SK-N-SH treated with all-trans-retinoic acid at 6 μM for 48 hours (cell line): ENCODE results near the gene GDI2.

Experiments
- ATAC-seq: fragments of 200-7000 bp; cut with Tn5 transposase; 3 replicates; pipeline ENCODE4 v1.9.1; 2020; ENCODE audit warnings: mild to moderate bottlenecking, moderate library complexity
- ARNTL ChIP-seq: fragments of 450-650 bp; formaldehyde crosslinking; IDR thresholded peaks from 2 replicates; pipeline ENCODE4 v1.5.0; 2020; ENCODE audit warnings: low read depth, mild to moderate bottlenecking, moderate library complexity, borderline replicate concordance
- CSDC2 ChIP-seq: fragments of 250-450 bp; sonication (Bioruptor Pico); IDR thresholded peaks from 2 replicates; pipeline ENCODE4 v1.5.0; 2020; ENCODE audit warnings: mild to moderate bottlenecking, moderate library complexity
- ESRRG ChIP-seq: fragments of 250-450 bp; sonication (Bioruptor Pico); IDR thresholded peaks from 2 replicates; pipeline ENCODE4 v1.6.1; 2021; ENCODE audit warnings: mild to moderate bottlenecking
- GLIS3 ChIP-seq: fragments of 250-450 bp; sonication (Bioruptor Pico); IDR thresholded peaks from 2 replicates; pipeline ENCODE4 v1.5.0; 2020; ENCODE audit warnings: mild to moderate bottlenecking, moderate library complexity
- OSR1 ChIP-seq: fragments of 250-450 bp; sonication (Bioruptor Pico); IDR thresholded peaks from 2 replicates; pipeline ENCODE4 v1.8.0; 2022; ENCODE audit warnings: moderate library complexity, mild to moderate bottlenecking, inconsistent platforms
- PPARA ChIP-seq: fragments of 250-450 bp; sonication (Bioruptor Pico); IDR thresholded peaks from 2 replicates; pipeline ENCODE4 v1.5.0; 2020; ENCODE audit warnings: mild to moderate bottlenecking, borderline replicate concordance
- RARB ChIP-seq: fragments of 250-450 bp; sonication (Bioruptor Pico); IDR thresholded peaks from 2 replicates; pipeline ENCODE4 v1.8.0; 2021; ENCODE audit warnings: mild to moderate bottlenecking, moderate library complexity
- SNAI2 ChIP-seq: fragments of 250-450 bp; sonication (Bioruptor Pico); IDR thresholded peaks from 2 replicates; pipeline ENCODE4 v1.5.0; 2020; ENCODE audit warnings: mild to moderate bottlenecking, moderate library complexity
- TCF4 ChIP-seq: fragments of 250-450 bp; sonication (Bioruptor Pico); IDR thresholded peaks from 2 replicates; pipeline ENCODE4 v1.8.0; 2021; ENCODE audit warnings: mild to moderate bottlenecking, moderate library complexity, borderline replicate concordance
- TOX ChIP-seq: fragments of 250-450 bp; sonication (Bioruptor Pico); IDR thresholded peaks from 2 replicates; pipeline ENCODE4 v1.8.0; 2021; ENCODE audit warnings: mild to moderate bottlenecking, moderate library complexity, borderline replicate concordance
- TSHZ2 ChIP-seq: fragments of 250-450 bp; sonication (Bioruptor Pico); IDR thresholded peaks from 2 replicates; pipeline ENCODE4 v1.5.0; 2020; ENCODE audit warnings: mild to moderate bottlenecking, moderate library complexity
- ZC3H10 ChIP-seq: fragments of 250-450 bp; sonication (Bioruptor Pico); IDR thresholded peaks from 2 replicates; pipeline ENCODE4 v1.5.1; 2021; ENCODE audit warnings: mild to moderate bottlenecking, moderate library complexity
- ZFP3 ChIP-seq: fragments of 250-450 bp; sonication (Bioruptor Pico); IDR thresholded peaks from 2 replicates; pipeline ENCODE4 v1.5.0; 2020; ENCODE audit warnings: mild to moderate bottlenecking, moderate library complexity
- ZNF565 ChIP-seq: fragments of 450-650 bp; formaldehyde crosslinking; conservative IDR thresholded peaks from 2 replicates; pipeline ENCODE4 v1.5.0; 2020; ENCODE audit warnings: low read depth, mild to moderate bottlenecking, moderate library complexity
- ZNF70 ChIP-seq: fragments of 450-650 bp; formaldehyde crosslinking; IDR thresholded peaks from 2 replicates; pipeline ENCODE4 v1.5.0; 2020; ENCODE audit warnings: mild to moderate bottlenecking, moderate library complexity
- ZNF8 ChIP-seq: fragments of 450-650 bp; formaldehyde crosslinking; IDR thresholded peaks from 2 replicates; pipeline ENCODE4 v1.5.0; 2020; ENCODE audit warnings: mild to moderate bottlenecking, moderate library complexity
- TF ChIP-seq, protein P1 (sequence below): fragments of 250-450 bp; sonication (Bioruptor Pico); IDR thresholded peaks from 2 replicates; pipeline ENCODE4 v1.8.0; 2020; ENCODE audit warnings: mild to moderate bottlenecking, moderate library complexity, borderline replicate concordance
- TF ChIP-seq, protein P2 (sequence below): fragments of 250-450 bp; sonication (Bioruptor Pico); IDR thresholded peaks from 2 replicates; pipeline ENCODE4 v1.5.1; 2020; ENCODE audit warnings: low read depth, mild to moderate bottlenecking, moderate library complexity
- TF ChIP-seq, protein P3 (sequence below): fragments of 250-450 bp; sonication (Bioruptor Pico); IDR thresholded peaks from 2 replicates; pipeline ENCODE4 v1.8.0; 2021; ENCODE audit warnings: low read depth, mild to moderate bottlenecking, moderate library complexity, borderline replicate concordance

GDI2 gene

GRCh38 chr10:5776881-5777197, 36.4 kb downstream of the GDI2 start (continued):
- TF ChIP-seq, protein P1, sequence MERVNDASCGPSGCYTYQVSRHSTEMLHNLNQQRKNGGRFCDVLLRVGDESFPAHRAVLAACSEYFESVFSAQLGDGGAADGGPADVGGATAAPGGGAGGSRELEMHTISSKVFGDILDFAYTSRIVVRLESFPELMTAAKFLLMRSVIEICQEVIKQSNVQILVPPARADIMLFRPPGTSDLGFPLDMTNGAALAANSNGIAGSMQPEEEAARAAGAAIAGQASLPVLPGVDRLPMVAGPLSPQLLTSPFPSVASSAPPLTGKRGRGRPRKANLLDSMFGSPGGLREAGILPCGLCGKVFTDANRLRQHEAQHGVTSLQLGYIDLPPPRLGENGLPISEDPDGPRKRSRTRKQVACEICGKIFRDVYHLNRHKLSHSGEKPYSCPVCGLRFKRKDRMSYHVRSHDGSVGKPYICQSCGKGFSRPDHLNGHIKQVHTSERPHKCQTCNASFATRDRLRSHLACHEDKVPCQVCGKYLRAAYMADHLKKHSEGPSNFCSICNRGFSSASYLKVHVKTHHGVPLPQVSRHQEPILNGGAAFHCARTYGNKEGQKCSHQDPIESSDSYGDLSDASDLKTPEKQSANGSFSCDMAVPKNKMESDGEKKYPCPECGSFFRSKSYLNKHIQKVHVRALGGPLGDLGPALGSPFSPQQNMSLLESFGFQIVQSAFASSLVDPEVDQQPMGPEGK (CRISPR knock-in tag): no peak
- TF ChIP-seq ZFP3 (CRISPR knock-in tag) (no peak), ARNTL (CRISPR knock-in tag) (no peak)

GRCh38 chr10:5776136-5776880, 36.9 kb downstream of the GDI2 start:
- TF ChIP-seq ZC3H10 (CRISPR knock-in tag) (no peak), TOX (CRISPR knock-in tag) (no peak), SNAI2 (CRISPR knock-in tag) (no peak), CSDC2 (CRISPR knock-in tag) (no peak), ZNF70 (CRISPR knock-in tag) (no peak), OSR1 (CRISPR knock-in tag) (no peak), GLIS3 (no peak), ESRRG (CRISPR knock-in tag) (no peak), ZNF565 (CRISPR knock-in tag) (no peak), ZFP3 (CRISPR knock-in tag) (no peak), PPARA (CRISPR knock-in tag) (no peak), RARB (no peak), TCF4 (CRISPR knock-in tag) (no peak), ZNF8 (CRISPR knock-in tag) (no peak)
- TF ChIP-seq, protein P2, sequence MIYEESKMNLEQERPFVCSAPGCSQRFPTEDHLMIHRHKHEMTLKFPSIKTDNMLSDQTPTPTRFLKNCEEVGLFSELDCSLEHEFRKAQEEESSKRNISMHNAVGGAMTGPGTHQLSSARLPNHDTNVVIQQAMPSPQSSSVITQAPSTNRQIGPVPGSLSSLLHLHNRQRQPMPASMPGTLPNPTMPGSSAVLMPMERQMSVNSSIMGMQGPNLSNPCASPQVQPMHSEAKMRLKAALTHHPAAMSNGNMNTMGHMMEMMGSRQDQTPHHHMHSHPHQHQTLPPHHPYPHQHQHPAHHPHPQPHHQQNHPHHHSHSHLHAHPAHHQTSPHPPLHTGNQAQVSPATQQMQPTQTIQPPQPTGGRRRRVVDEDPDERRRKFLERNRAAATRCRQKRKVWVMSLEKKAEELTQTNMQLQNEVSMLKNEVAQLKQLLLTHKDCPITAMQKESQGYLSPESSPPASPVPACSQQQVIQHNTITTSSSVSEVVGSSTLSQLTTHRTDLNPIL (CRISPR knock-in tag): no peak
- TF ChIP-seq, protein P3, sequence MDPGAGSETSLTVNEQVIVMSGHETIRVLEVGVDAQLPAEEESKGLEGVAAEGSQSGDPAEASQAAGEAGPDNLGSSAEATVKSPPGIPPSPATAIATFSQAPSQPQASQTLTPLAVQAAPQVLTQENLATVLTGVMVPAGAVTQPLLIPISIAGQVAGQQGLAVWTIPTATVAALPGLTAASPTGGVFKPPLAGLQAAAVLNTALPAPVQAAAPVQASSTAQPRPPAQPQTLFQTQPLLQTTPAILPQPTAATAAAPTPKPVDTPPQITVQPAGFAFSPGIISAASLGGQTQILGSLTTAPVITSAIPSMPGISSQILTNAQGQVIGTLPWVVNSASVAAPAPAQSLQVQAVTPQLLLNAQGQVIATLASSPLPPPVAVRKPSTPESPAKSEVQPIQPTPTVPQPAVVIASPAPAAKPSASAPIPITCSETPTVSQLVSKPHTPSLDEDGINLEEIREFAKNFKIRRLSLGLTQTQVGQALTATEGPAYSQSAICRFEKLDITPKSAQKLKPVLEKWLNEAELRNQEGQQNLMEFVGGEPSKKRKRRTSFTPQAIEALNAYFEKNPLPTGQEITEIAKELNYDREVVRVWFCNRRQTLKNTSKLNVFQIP: no peak
- TF ChIP-seq, protein P1 (CRISPR knock-in tag): no peak
- peak; percentile 57 for ATAC-seq

GRCh38 chr10:5775685-5776084, 37.5 kb downstream of the GDI2 start:
- ATAC-seq: no peak
- TF ChIP-seq ARNTL (CRISPR knock-in tag): no peak
- TF ChIP-seq TSHZ2 (CRISPR knock-in tag): no peak
- no peak for TF ChIP-seq RARB
- TF ChIP-seq, protein P3: no peak
